ENCODE results near the gene LDB3. TPM values are rescaled to one million over a fixed set of nuclear protein-coding genes. Genes with fewer than 3 reads are reported as not detected.
A peak's percentile ranks its signal among the peaks of the same experiment; 100 is the strongest.

The LDB3 gene
- total RNA-seq, 1 experiment from 2014 or later: 0.04 TPM

- Histone ChIP-seq H3K36me3 (ENCODE audit: low read depth, low read length) (no peaks in the 10 kb centered on the region), H3K4me1 (ENCODE audit: insufficient read depth, low read length) (peaks cover 9% of the 10 kb centered on the region), H3K4me2 (ENCODE audit: low read length) (peak overlapping the region; percentile 99), H4K20me1 (ENCODE audit: low read length) (no peaks in the 10 kb centered on the region), H3K9ac (ENCODE audit: low read length) (peak overlapping the region; percentile 88), H3K9me2 (replicated peaks; ENCODE audit: low read length) (no peaks in the 10 kb centered on the region), H3F3A (ENCODE audit: low read length, unreplicated experiment) (no peaks in the 10 kb centered on the region), H3K4me3 (ENCODE audit: low read length) (peak overlapping the region; percentile 75), H3K79me2 (ENCODE audit: low read length) (no peaks in the 10 kb centered on the region), H3K27ac (ENCODE audit: low read length) (peak overlapping the region; percentile 64), H2AFZ (ENCODE audit: low read length) (peak overlapping the region; percentile 99), H3K27me3 (ENCODE audit: low read length) (no peaks in the 10 kb centered on the region), H3K9me3 (ENCODE audit: low read length) (no peaks in the 10 kb centered on the region)
- CTCF ChIA-PET: interaction anchor here (0.6 kb wide), 1 partner anchor 125 kb away, joined by 3 read pairs; no protein-coding TSS in a partner anchor
- BruUV-seq (replicated peaks): no TSS peak
- TF ChIP-seq EZH2 (IDR thresholded peaks at IDR 0.05; ENCODE audit: low read length, unreplicated experiment): no peak
- TF ChIP-seq EZH2phosphoT487 (IDR thresholded peaks at IDR 0.05; ENCODE audit: borderline replicate concordance, low read length): no peak
- peak; percentile 60 for TF ChIP-seq CTCF (conservative IDR thresholded peaks at IDR 0.05; ENCODE audit: low read depth, low read length)
- DNase-seq: peak; percentile 83
- ATAC-seq: peak; percentile 90
- intact Hi-C loops (cut with micrococcal nuclease): loop anchor here (1.0 to 5.0 kb wide), 3 partner anchors 46 to 188 kb away; partner anchors contain the start of gene BMPR1A
- POLR2A ChIA-PET (ENCODE audit: unreplicated experiment): no interaction called here
Measured at GRCh38 chr10:86710987-86711512, 42.7 kb downstream of the LDB3 start.

- Histone ChIP-seq H3K9me3 (ENCODE audit: low read length) (no peaks in the 10 kb centered on the region), H3K4me1 (ENCODE audit: insufficient read depth, low read length) (peaks cover 9% of the 10 kb centered on the region), H3K9me2 (replicated peaks; ENCODE audit: low read length) (no peaks in the 10 kb centered on the region), H3K27ac (ENCODE audit: low read length) (peak overlapping the region; percentile 64), H2AFZ (ENCODE audit: low read length) (peak overlapping the region; percentile 76), H3K27me3 (ENCODE audit: low read length) (no peaks in the 10 kb centered on the region), H3K4me2 (ENCODE audit: low read length) (peak overlapping the region; percentile 99), H3K36me3 (ENCODE audit: low read depth, low read length) (no peaks in the 10 kb centered on the region), H3K9ac (ENCODE audit: low read length) (peak overlapping the region; percentile 88), H3F3A (ENCODE audit: low read length, unreplicated experiment) (no peaks in the 10 kb centered on the region), H3K4me3 (ENCODE audit: low read length) (peak overlapping the region; percentile 75), H3K79me2 (ENCODE audit: low read length) (no peaks in the 10 kb centered on the region), H4K20me1 (ENCODE audit: low read length) (no peaks in the 10 kb centered on the region)
- ChIA-PET CTCF (interaction anchor here (0.6 kb wide), 1 partner anchor 124 kb away, joined by 3 read pairs; no protein-coding TSS in a partner anchor), POLR2A (ENCODE audit: unreplicated experiment) (no interaction called here)
- TF ChIP-seq EZH2 (IDR thresholded peaks at IDR 0.05; ENCODE audit: low read length, unreplicated experiment): no peak
- TF ChIP-seq EZH2phosphoT487 (IDR thresholded peaks at IDR 0.05; ENCODE audit: borderline replicate concordance, low read length): no peak
- TF ChIP-seq CTCF (conservative IDR thresholded peaks at IDR 0.05; ENCODE audit: low read depth, low read length): no peak
- intact Hi-C loops (cut with micrococcal nuclease): loop anchor here (1.0 to 5.0 kb wide), 3 partner anchors 45 to 188 kb away; partner anchors contain the start of gene BMPR1A
- BruUV-seq (replicated peaks): no TSS peak
- DNase-seq: peak; percentile 33
- peak; percentile 51 for ATAC-seq
Measured at GRCh38 chr10:86711513-86712316, 43.4 kb downstream of the LDB3 start.
